ENCODE measurements around the gene GRIA4.

DNA sequence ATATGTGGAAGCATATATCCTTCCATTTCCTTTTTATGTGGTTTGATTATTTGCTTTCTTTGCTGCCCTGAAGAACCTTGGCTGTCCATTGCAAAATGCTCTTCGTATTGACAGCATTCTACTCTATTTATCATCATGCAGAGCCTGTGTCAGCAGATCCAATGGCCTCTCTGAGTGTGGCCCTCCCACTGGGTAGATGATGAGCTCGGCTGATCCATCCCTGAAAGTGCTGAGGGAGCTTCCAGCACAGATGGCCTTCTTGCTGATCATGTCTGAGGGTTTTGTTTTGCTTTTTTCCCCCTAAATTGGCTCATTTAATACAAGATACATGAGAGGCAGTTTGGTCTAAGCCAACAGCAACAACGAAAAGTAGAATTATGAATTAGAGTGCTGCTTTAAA is 181.0 kb downstream of the GRIA4 start:
- TF ChIP-seq, protein P1, sequence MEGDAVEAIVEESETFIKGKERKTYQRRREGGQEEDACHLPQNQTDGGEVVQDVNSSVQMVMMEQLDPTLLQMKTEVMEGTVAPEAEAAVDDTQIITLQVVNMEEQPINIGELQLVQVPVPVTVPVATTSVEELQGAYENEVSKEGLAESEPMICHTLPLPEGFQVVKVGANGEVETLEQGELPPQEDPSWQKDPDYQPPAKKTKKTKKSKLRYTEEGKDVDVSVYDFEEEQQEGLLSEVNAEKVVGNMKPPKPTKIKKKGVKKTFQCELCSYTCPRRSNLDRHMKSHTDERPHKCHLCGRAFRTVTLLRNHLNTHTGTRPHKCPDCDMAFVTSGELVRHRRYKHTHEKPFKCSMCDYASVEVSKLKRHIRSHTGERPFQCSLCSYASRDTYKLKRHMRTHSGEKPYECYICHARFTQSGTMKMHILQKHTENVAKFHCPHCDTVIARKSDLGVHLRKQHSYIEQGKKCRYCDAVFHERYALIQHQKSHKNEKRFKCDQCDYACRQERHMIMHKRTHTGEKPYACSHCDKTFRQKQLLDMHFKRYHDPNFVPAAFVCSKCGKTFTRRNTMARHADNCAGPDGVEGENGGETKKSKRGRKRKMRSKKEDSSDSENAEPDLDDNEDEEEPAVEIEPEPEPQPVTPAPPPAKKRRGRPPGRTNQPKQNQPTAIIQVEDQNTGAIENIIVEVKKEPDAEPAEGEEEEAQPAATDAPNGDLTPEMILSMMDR (IDR thresholded peaks at IDR 0.05) = no peak
- TF ChIP-seq POLR2A (IDR thresholded peaks at IDR 0.05) = no peak

Measured in heart left ventricle (tissue), 13 donors.